ENCODE results near the gene FADD. TPM values are rescaled to one million over a fixed set of nuclear protein-coding genes. Genes with fewer than 3 reads are reported as not detected.

FADD gene
- polyA plus RNA-seq, 2 of the 4 experiments (the other 2 are of a cell fraction): 30.2 to 59.1 TPM

DNA sequence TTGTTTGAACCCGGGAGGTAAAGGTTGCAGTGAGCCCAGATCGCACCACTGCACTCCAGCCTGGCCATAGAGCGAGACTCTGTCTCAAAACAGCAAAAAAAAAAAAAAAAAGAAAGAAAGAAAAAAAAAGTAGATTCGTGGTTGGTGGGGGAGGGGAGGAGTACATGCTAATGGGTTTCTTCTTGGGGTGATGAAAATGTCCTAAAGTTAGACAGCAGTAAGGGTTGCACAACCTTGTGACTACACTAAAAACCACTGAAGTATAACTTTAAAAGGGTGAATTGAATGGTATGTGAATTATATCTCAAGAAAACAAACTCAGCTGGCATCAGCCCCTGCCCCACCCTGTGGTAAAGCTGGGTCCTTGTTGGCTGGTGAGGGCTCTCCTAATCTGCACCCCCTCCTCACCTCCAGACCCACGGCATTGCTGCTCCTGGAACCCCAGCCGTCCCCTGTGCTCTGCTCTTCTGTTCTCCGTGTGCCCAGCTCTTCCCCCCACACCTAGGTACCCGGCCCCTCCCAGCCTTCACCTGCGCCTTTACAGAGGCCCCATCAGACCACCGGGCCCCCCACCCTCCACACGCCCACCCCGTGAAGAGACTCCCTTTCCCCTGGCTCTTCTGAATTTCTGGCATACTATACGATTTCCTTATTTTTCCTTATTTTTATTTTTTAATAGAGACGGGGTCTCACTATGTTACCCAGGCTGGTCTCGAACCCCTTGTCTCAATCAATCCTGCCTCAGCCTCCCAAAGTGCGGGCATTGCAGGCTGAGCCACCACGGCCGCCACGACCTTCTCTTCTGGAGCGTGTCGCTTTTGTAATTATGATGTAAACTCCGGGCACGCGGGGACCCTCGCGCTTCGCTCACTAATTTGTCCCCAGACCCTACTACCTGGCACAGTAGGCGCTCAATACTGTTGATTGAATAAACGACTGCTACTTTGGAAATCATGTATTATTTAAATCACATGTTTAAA, 924 bp upstream of the FADD start:
- Histone ChIP-seq H3K27ac (peak overlapping the region; percentile 97), H3K9me3 (no peaks in the 10 kb centered on the region), H3K4me3 (peak overlapping the region; percentile 96), H3K4me2 (peak overlapping the region; percentile 92), H3K4me1 (peaks cover 28% of the 10 kb centered on the region)
- CTCF ChIA-PET: interaction anchor here (0.6 to 16.0 kb wide), 4 partner anchors 10 to 290 kb away, joined by 3 to 233 read pairs (median 66); no protein-coding TSS in a partner anchor
- DNase-seq (ENCODE audit: low read depth in 1 of 2, low spot score in 1 of 2) (no peak), ATAC-seq (no peak), FAIRE-seq (no peak)
- 80% methylated on average over 29 of the region's 29 CpGs for WGBS (ENCODE audit: missing lambda C conversion rate)
- TF ChIP-seq TP53 (CRISPR knock-in tag; IDR thresholded peaks at IDR 0.05): no peak
- TF ChIP-seq, protein P1, sequence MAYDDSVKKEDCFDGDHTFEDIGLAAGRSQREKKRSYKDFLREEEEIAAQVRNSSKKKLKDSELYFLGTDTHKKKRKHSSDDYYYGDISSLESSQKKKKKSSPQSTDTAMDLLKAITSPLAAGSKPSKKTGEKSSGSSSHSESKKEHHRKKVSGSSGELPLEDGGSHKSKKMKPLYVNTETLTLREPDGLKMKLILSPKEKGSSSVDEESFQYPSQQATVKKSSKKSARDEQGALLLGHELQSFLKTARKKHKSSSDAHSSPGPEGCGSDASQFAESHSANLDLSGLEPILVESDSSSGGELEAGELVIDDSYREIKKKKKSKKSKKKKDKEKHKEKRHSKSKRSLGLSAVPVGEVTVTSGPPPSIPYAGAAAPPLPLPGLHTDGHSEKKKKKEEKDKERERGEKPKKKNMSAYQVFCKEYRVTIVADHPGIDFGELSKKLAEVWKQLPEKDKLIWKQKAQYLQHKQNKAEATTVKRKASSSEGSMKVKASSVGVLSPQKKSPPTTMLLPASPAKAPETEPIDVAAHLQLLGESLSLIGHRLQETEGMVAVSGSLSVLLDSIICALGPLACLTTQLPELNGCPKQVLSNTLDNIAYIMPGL (CRISPR knock-in tag; IDR thresholded peaks at IDR 0.05; ENCODE audit: borderline replicate concordance): no peak
- TF ChIP-seq POLR2AphosphoS2 (conservative IDR thresholded peaks at IDR 0.05; ENCODE audit: low read length): no peak
- no peak for TF ChIP-seq EHMT2 (IDR thresholded peaks at IDR 0.05; ENCODE audit: low read depth)
- no peak for TF ChIP-seq EHF (CRISPR knock-in tag; IDR thresholded peaks at IDR 0.05)
- TF ChIP-seq HOXB13 (CRISPR knock-in tag; IDR thresholded peaks at IDR 0.05; ENCODE audit: low read depth): no peak
- no peak for TF ChIP-seq RCOR1 (IDR thresholded peaks at IDR 0.05; ENCODE audit: low read depth, low read length)
- no peak for TF ChIP-seq NPAS2 (CRISPR knock-in tag; IDR thresholded peaks at IDR 0.05; ENCODE audit: borderline replicate concordance)
- TF ChIP-seq, protein P2, sequence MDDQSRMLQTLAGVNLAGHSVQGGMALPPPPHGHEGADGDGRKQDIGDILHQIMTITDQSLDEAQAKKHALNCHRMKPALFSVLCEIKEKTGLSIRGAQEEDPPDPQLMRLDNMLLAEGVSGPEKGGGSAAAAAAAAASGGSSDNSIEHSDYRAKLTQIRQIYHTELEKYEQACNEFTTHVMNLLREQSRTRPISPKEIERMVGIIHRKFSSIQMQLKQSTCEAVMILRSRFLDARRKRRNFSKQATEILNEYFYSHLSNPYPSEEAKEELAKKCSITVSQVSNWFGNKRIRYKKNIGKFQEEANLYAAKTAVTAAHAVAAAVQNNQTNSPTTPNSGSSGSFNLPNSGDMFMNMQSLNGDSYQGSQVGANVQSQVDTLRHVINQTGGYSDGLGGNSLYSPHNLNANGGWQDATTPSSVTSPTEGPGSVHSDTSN (IDR thresholded peaks at IDR 0.05): no peak
- TF ChIP-seq, protein P3, sequence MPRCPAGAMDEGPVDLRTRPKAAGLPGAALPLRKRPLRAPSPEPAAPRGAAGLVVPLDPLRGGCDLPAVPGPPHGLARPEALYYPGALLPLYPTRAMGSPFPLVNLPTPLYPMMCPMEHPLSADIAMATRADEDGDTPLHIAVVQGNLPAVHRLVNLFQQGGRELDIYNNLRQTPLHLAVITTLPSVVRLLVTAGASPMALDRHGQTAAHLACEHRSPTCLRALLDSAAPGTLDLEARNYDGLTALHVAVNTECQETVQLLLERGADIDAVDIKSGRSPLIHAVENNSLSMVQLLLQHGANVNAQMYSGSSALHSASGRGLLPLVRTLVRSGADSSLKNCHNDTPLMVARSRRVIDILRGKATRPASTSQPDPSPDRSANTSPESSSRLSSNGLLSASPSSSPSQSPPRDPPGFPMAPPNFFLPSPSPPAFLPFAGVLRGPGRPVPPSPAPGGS (IDR thresholded peaks at IDR 0.05): no peak
- TF ChIP-seq JUN (IDR thresholded peaks at IDR 0.05): no peak
- POLR2A ChIA-PET: interaction anchor here (0.5 to 1.1 kb wide), 4 partner anchors 32 to 171 kb away, joined by 3 to 5 read pairs (median 4); no protein-coding TSS in a partner anchor

DNA sequence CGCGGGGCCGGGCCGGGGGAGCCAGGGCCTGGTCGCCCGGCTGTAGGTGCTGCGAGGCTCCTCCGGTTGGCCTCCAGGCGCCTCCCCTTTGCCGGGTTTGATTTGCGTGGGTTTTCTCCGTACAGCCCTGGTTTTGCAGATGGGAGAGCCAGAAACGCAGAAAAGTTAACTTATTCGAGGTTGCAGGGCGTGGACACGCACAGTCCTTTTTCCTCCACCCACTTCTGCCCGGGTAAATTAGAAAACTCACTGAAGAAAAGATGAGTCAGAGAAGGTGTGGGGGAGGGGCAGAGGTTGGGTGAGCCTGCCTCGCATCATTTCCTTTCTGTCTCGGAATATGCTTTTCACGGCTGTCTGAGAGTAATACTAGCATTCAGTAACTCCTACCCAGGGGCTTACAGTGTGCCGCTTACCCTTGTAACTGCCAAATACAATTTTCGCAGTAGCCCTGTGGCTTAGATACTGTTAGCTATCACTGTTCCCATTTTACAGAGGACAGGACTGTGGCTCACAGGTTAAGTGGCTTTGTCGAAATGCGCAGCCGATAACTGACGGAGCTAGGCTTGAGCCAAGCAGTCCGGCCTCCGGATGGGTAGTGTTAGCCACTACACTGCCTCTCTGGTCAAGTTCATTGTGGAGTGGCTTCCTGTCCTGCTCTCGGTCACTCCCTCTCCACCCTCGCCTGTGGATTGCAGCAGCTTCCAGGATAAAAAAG, 812 bp downstream of the FADD start:
- DNase-seq (ENCODE audit: low read depth in 1 of 2, low spot score in 1 of 2): peak; percentile 54 to 56
- peaks cover 28% of the 10 kb centered on the region for H3K4me1 ChIP-seq
- TF ChIP-seq CHD2 (IDR thresholded peaks at IDR 0.05; ENCODE audit: low read length, partially characterized antibody) (peak; percentile 32), KDM5A (IDR thresholded peaks at IDR 0.05) (0 out of 2 replicates have a peak, but pooled peaks have one; percentile 1), FOSL2 (IDR thresholded peaks at IDR 0.05) (peak; percentile 66; the same call in 1 of the 2 replicates), FOSL2 (CRISPR knock-in tag; IDR thresholded peaks at IDR 0.05) (peak; percentile 84), NR3C1 (IDR thresholded peaks at IDR 0.05) (no peak)
- peak overlapping the region; percentile 97 for H3K27ac ChIP-seq
- ATAC-seq: peak; percentile 25 to 28; a peak in 4 of 6 replicates
- 3% methylated on average over 23 of the region's 30 CpGs for WGBS (ENCODE audit: missing lambda C conversion rate)
- no peak for FAIRE-seq
- CTCF ChIA-PET: interaction anchor here (1.0 to 16.0 kb wide), 5 partner anchors 8 to 292 kb away, joined by 3 to 233 read pairs (median 6); no protein-coding TSS in a partner anchor
- H3K4me3 ChIP-seq: peak overlapping the region; percentile 96
- POLR2A ChIA-PET: interaction anchor here (0.5 to 1.1 kb wide), 5 partner anchors 30 to 79 kb away, joined by 4 to 7 read pairs (median 6); partner anchors contain the start of gene PPFIA1
- no peaks in the 10 kb centered on the region for H3K9me3 ChIP-seq
- H3K4me2 ChIP-seq: peak overlapping the region; percentile 92

Data from A549 (cell line).